NOMO-1 (cell line): ENCODE data around the gene MYL12A.

Experiments used
- DNase-seq, 2 experiments: peaks; one replicate each; lab custom pipeline; 2025; ENCODE audit not compliant: unreplicated experiment in 2 of 2; lab: John Stamatoyannopoulos, UW

Gene MYL12A

GRCh38 chr18:3279201-3280185 lies 31.9 kb downstream of the MYL12A start:
- DNase-seq, result peak; percentile 24 to 83

- peak in 1 of 2 experiments; percentile 78 for DNase-seq
Measured at GRCh38 chr18:3281456-3282400, 34.1 kb downstream of the MYL12A start.

GRCh38 chr18:3283253-3283863 lies 35.8 kb downstream of the MYL12A start:
- no peak for DNase-seq

- no peak for DNase-seq
Measured at GRCh38 chr18:3283908-3284307, 36.3 kb downstream of the MYL12A start.

- no peak for DNase-seq
Measured at GRCh38 chr18:3284501-3284900, 36.9 kb downstream of the MYL12A start.

GRCh38 chr18:3286159-3286558 lies 38.6 kb downstream of the MYL12A start:
- peak in 1 of 2 experiments; percentile 7 for DNase-seq

- no peak for DNase-seq
Measured at GRCh38 chr18:3293196-3293951, 45.8 kb downstream of the MYL12A start.

- no peak for DNase-seq
Measured at GRCh38 chr18:3294435-3295080, 47.0 kb downstream of the MYL12A start.

- DNase-seq, result peak; percentile 88 to 96
Measured at GRCh38 chr18:3297025-3297984, 49.7 kb downstream of the MYL12A start.

GRCh38 chr18:3304832-3305231 lies 57.2 kb downstream of the MYL12A start:
- DNase-seq, result no peak

GRCh38 chr18:3305354-3305762 lies 57.8 kb downstream of the MYL12A start:
- peak; percentile 50 to 88 for DNase-seq
